ENCODE measurements around the gene ITPR1.

GRCh38 chr3:4595710-4596113, 102.6 kb downstream of the ITPR1 start:
- TF ChIP-seq POLR2AphosphoS5 (IDR thresholded peaks at IDR 0.05; ENCODE audit: low read depth, low read length) (no peak), SIN3A (IDR thresholded peaks at IDR 0.05; ENCODE audit: borderline replicate concordance, insufficient read depth, low read length) (no peak), TAF1 (IDR thresholded peaks at IDR 0.05; ENCODE audit: borderline replicate concordance, insufficient read depth, low read length) (no peak), FOXP2 (optimal IDR thresholded peaks at IDR 0.05; ENCODE audit: borderline replicate concordance, extremely low read depth, extremely low read length, insufficient read depth) (no peak)
- TF ChIP-seq, protein P1, sequence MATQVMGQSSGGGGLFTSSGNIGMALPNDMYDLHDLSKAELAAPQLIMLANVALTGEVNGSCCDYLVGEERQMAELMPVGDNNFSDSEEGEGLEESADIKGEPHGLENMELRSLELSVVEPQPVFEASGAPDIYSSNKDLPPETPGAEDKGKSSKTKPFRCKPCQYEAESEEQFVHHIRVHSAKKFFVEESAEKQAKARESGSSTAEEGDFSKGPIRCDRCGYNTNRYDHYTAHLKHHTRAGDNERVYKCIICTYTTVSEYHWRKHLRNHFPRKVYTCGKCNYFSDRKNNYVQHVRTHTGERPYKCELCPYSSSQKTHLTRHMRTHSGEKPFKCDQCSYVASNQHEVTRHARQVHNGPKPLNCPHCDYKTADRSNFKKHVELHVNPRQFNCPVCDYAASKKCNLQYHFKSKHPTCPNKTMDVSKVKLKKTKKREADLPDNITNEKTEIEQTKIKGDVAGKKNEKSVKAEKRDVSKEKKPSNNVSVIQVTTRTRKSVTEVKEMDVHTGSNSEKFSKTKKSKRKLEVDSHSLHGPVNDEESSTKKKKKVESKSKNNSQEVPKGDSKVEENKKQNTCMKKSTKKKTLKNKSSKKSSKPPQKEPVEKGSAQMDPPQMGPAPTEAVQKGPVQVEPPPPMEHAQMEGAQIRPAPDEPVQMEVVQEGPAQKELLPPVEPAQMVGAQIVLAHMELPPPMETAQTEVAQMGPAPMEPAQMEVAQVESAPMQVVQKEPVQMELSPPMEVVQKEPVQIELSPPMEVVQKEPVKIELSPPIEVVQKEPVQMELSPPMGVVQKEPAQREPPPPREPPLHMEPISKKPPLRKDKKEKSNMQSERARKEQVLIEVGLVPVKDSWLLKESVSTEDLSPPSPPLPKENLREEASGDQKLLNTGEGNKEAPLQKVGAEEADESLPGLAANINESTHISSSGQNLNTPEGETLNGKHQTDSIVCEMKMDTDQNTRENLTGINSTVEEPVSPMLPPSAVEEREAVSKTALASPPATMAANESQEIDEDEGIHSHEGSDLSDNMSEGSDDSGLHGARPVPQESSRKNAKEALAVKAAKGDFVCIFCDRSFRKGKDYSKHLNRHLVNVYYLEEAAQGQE (IDR thresholded peaks at IDR 0.05; ENCODE audit: insufficient read depth in 1 of 2, low read depth in 2 of 2, low read length in 2 of 2): no peak

Data from PFSK-1 (cell line).